Stimulated activated naive CD8-positive, alpha-beta T cell treated with anti-CD3 and anti-CD28 coated beads, Interleukin-15, amount 100 ng/mL, for 72 hours (primary cell): Measurements from ENCODE around the gene MMRN1.
"Not testable (repeated sequence)": the region's sequence is repeated elsewhere in the genome, so short reads cannot be mapped to it uniquely, and the experiment has no call there.

Source experiments
- ATAC-seq: fragments of 150-1000 bp; cut with Tn5 transposase; 2 replicates; pipeline ENCODE4 v1.10.0; 2021; ENCODE audit warnings: mild to moderate bottlenecking, moderate library complexity
- DNase-seq, 2 donors: peaks; one replicate each; pipeline ENCODE4 v3.0.0; 2021 to 2022
- H3K27ac Mint-ChIP-seq, 2 donors: one replicate each; pipeline ENCODE4 v1.8.0; 2022; ENCODE audit warnings: mild to moderate bottlenecking in 2 of 2, mixed read lengths in 2 of 2, moderate library complexity in 2 of 2
- H3K27me3 Mint-ChIP-seq: one replicate; pipeline ENCODE4 v1.8.0; 2022; ENCODE audit warnings: mixed read lengths
- H3K4me1 Mint-ChIP-seq: one replicate; pipeline ENCODE4 v1.8.0; 2022; ENCODE audit warnings: mild to moderate bottlenecking, mixed read lengths
- H3K4me3 Mint-ChIP-seq, 2 donors: one replicate each; pipeline ENCODE4 v1.8.0; 2022; ENCODE audit warnings: mild to moderate bottlenecking in 2 of 2, mixed read lengths in 2 of 2, moderate library complexity in 1 of 2
- H3K9me3 Mint-ChIP-seq, 2 donors: one replicate each; pipeline ENCODE4 v1.8.0; 2022; ENCODE audit warnings: mixed read lengths in 2 of 2

The MMRN1 gene

GRCh38 chr4:89899152-89899551 lies 4.5 kb downstream of the MMRN1 start:
- Mint-ChIP-seq H3K27ac (no peak overlapping the region), H3K4me3 (no peak overlapping the region), H3K9me3 (no peaks in the 10 kb centered on the region), H3K4me1 (peaks cover 13% of the 10 kb centered on the region), H3K27me3 (no peaks in the 10 kb centered on the region)
- ATAC-seq = no peak
- no peak for DNase-seq

- Mint-ChIP-seq H3K27me3 (no peaks in the 10 kb centered on the region), H3K27ac (no peak overlapping the region), H3K4me3 (no peak overlapping the region), H3K4me1 (peaks cover 6% of the 10 kb centered on the region), H3K9me3 (no peaks in the 10 kb centered on the region)
- ATAC-seq = no peak
- no peak for DNase-seq
Observed at GRCh38 chr4:89899854-89900253, 5.2 kb downstream of the MMRN1 start.

DNA sequence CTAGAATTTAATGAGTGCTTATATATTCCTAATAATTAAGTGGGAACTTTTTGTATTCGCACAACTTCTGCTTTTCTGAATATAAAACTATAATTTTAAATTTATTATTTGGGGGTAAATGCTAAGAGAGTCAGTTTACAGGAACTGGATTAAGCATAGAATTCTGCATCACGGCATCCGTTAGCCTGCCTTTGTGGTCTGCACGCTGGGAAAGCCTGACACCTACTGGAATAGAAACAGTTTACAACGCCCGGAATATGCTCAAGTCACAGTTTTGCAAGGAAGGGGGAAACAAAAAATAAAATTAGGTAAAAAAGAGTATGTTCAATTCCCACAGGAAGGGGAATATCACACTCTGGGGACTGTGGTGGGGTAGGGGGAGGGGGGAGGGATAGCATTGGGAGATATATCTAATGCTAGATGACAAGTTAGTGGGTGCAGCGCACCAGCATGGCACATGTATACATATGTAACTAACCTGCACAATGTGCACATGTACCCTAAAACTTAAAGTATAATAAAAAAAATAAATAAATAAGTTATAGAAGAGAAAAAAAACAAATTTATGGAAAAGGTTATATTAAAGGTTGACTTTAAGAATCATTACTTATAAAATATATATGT lies 7.3 kb downstream of the MMRN1 start:
- DNase-seq (peak; percentile 33 to 39), ATAC-seq (peak; percentile 81)
- H3K4me3 Mint-ChIP-seq, H3K27ac Mint-ChIP-seq, H3K4me1 Mint-ChIP-seq, H3K9me3 Mint-ChIP-seq, H3K27me3 Mint-ChIP-seq: not testable (repeated sequence)

DNA sequence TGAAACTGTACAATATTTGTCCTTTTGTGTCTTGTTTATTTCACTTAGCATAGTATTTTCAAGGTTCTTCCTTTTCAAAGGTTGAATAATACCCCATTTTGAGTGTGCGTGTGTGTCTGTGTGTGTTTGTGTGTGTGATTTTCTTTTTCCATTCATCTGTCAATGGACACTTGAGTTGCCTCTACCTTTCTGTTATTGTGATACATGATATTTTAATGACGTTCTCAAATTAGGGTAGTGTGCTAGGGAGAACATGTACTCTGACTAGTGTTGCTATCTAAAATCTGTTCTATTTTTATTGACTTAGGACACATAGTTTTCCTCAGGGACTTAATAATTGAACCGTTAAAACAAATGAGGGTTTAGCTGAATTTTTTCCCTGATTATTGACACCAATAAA lies 9.9 kb downstream of the MMRN1 start:
- Mint-ChIP-seq H3K4me3 (no peak overlapping the region), H3K4me1 (no peaks in the 10 kb centered on the region), H3K27ac (no peak overlapping the region), H3K9me3 (no peaks in the 10 kb centered on the region), H3K27me3 (no peaks in the 10 kb centered on the region)
- ATAC-seq = no peak
- DNase-seq = no peak

DNA sequence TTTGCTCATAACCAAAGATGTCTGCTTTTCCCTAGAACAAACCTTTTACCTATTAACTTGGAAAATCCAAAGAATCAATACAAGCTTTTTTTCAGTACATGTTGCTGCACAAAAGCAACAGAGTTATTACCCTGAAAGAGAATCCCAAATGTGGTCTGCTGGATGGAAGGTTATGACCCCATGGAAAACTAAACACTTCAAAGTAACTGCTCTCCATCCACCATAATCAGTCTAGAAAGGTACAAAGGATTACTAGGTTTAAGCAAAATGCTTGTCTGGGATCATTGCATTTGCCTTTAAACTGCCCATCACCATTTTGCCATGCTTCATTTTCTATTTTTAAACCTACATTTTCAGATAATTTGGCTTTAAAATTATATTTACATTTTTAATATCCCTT lies 11.7 kb downstream of the MMRN1 start:
- Mint-ChIP-seq H3K27ac (no peak overlapping the region), H3K9me3 (no peaks in the 10 kb centered on the region), H3K4me1 (no peaks in the 10 kb centered on the region), H3K4me3 (no peak overlapping the region), H3K27me3 (no peaks in the 10 kb centered on the region)
- DNase-seq (no peak), ATAC-seq (no peak)

- no peaks in the 10 kb centered on the region for H3K27me3 Mint-ChIP-seq
- H3K27ac Mint-ChIP-seq = no peak overlapping the region
- no peaks in the 10 kb centered on the region for H3K9me3 Mint-ChIP-seq
- H3K4me3 Mint-ChIP-seq = no peak overlapping the region
- no peak for ATAC-seq
- no peaks in the 10 kb centered on the region for H3K4me1 Mint-ChIP-seq
- DNase-seq = no peak
Observed at GRCh38 chr4:89906777-89907521, 12.3 kb downstream of the MMRN1 start.

DNA sequence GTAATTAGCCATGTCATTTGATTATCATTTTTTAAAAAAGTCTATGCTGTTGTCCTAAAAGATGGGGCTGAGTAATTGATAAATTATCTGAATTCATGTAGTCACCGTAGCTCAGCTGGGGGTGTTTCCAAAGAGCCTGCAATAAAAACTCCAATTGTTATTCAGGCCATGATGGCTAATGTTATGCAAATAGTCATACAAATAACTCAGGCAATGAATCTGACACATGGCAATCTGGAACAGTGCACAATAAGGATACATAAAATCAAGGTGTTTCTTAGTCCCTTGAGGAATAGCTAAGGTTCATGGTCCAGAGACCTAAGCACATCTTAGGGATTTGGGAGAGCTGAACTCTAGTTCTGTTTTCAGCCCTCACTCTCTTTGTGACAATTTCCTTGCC lies 15.2 kb downstream of the MMRN1 start:
- Mint-ChIP-seq H3K4me1 (no peaks in the 10 kb centered on the region), H3K27ac (no peak overlapping the region)
- ATAC-seq = no peak

DNA sequence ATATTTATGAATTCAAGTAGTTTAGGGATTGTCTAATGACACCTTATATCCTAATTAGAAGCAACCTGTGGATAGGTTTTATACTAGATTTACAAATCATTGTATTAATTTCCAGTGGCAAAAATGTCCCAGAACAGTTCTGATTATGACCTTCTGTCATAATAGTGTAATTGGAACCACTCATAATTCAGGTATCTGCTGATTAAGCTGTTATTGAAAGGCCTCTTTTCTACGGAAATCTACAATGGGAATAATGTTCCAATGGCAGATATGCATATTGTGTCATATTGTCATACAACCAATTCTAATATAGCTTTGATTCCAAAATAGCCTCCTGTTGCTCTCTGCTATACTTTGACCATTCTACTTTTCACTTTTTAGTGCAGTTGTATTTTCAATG lies 19.0 kb downstream of the MMRN1 start:
- ATAC-seq = no peak
- DNase-seq = no peak
- H3K27ac Mint-ChIP-seq = no peak overlapping the region
- no peaks in the 10 kb centered on the region for H3K9me3 Mint-ChIP-seq
- no peaks in the 10 kb centered on the region for H3K27me3 Mint-ChIP-seq
- H3K4me1 Mint-ChIP-seq = no peaks in the 10 kb centered on the region
- no peak overlapping the region for H3K4me3 Mint-ChIP-seq

More for the DNA sequence above, 15.2 kb downstream of the MMRN1 start:
- DNase-seq = no peak
- H3K4me3 Mint-ChIP-seq = no peak overlapping the region
- H3K9me3 Mint-ChIP-seq = no peaks in the 10 kb centered on the region
- H3K27me3 Mint-ChIP-seq = no peaks in the 10 kb centered on the region

DNA sequence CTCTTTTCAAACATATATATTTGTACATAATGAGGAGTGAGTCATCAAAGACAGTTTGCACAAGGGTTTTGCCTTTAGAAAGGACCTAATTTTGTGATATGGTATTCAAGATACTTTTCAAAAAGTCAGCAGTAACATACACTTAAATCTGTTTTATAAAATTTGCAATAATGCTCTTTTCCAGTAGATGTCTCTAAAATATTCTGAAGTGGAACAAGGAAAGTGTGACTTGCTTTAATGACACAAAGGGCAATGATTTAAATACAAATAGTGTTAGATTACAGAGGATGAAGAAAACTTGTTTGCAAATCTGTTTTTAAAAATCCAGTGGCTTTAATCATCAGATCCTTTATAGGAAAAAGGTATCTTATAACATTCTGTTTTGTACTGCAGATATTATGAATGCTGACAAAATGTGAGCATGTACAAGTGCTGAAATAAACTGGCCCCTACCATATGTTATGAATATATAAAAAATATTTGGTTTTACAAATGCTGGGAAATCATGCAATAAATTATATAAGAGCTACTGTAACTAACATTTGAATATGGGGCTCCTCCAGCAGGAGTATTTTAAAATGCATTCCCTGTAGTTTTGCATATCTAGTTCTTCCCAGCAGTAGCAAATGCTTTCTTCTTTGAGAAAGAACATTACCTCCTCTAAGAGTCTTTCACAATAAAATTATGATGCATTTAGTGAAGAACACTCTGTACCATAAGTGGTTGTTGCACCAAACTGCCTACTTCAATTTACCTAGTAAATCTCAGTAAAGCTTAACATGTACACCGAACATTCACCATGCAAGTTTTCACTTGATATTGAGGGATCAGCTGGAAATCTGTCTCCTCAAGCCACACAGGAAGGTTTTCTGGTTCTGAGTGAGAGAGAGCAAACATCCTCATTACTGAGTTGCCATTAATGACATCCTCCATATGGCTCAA lies 20.2 kb downstream of the MMRN1 start:
- Mint-ChIP-seq H3K27me3 (no peaks in the 10 kb centered on the region), H3K27ac (no peak overlapping the region), H3K4me3 (no peak overlapping the region), H3K9me3 (no peaks in the 10 kb centered on the region), H3K4me1 (no peaks in the 10 kb centered on the region)
- ATAC-seq (no peak), DNase-seq (no peak)

DNA sequence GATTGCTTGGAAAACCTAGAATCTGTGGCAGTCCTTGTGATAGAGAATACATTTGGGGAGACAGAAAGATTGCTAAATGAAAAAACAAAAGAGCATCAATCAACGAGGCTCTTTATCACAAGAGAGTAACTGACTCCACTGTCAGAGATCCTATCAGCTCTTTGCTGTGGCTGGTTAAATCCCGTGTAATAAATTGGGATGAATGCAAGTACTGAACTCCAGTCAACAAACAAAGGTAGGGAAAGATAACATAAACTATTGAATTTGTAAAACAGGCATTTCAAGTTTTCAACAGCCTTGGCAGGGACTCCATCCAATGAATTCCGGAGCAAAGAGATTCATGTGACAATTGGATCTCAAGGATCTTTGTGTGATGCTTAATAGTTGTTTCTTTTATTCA lies 21.3 kb downstream of the MMRN1 start:
- Mint-ChIP-seq H3K9me3 (no peaks in the 10 kb centered on the region), H3K4me3 (no peak overlapping the region), H3K27ac (no peak overlapping the region), H3K27me3 (no peaks in the 10 kb centered on the region), H3K4me1 (no peaks in the 10 kb centered on the region)
- DNase-seq (no peak), ATAC-seq (no peak)

DNA sequence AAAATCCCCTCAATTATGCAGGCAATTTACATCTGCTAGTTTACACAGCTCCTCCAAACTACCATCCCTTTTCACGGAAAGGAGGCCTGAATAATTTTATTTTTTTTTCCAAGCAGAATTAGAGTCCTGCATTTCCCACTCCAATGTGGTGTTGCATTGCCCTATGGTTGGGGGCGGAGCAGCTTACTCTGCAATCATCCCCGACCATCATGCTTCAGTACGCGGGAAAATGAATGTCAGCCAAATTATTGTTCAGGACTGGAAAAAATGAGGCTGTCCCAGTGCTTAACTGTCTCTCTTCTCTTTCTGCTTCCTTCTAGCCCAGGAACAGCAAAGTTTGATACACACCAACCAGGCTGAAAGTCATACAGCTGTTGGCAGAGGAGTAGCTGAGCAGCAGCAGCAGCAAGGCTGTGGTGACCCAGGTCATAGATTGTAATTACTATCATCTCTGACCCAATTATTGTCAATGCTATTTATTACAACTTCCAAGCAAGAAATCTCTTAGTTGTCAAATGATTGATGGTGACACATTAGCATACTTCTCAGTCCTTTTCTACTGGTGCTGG lies 28.3 kb downstream of the MMRN1 start:
- peaks cover 0 to 7% of the 10 kb centered on the region in 2 donors for H3K9me3 Mint-ChIP-seq
- H3K4me3 Mint-ChIP-seq = no peak overlapping the region
- ATAC-seq = no peak
- DNase-seq = no peak
- H3K4me1 Mint-ChIP-seq = no peaks in the 10 kb centered on the region
- no peak overlapping the region for H3K27ac Mint-ChIP-seq
- H3K27me3 Mint-ChIP-seq = peaks cover 18% of the 10 kb centered on the region

GRCh38 chr4:89928838-89929237 lies 34.2 kb downstream of the MMRN1 start:
- H3K9me3 Mint-ChIP-seq = peaks cover 7 to 21% of the 10 kb centered on the region in 2 donors
- DNase-seq (no peak), ATAC-seq (no peak)
- no peak overlapping the region for H3K27ac Mint-ChIP-seq
- H3K27me3 Mint-ChIP-seq = peaks cover 23% of the 10 kb centered on the region
- H3K4me1 Mint-ChIP-seq = peaks cover 17% of the 10 kb centered on the region
- H3K4me3 Mint-ChIP-seq = peak overlapping the region in 1 of 2 donors; percentile 35

DNA sequence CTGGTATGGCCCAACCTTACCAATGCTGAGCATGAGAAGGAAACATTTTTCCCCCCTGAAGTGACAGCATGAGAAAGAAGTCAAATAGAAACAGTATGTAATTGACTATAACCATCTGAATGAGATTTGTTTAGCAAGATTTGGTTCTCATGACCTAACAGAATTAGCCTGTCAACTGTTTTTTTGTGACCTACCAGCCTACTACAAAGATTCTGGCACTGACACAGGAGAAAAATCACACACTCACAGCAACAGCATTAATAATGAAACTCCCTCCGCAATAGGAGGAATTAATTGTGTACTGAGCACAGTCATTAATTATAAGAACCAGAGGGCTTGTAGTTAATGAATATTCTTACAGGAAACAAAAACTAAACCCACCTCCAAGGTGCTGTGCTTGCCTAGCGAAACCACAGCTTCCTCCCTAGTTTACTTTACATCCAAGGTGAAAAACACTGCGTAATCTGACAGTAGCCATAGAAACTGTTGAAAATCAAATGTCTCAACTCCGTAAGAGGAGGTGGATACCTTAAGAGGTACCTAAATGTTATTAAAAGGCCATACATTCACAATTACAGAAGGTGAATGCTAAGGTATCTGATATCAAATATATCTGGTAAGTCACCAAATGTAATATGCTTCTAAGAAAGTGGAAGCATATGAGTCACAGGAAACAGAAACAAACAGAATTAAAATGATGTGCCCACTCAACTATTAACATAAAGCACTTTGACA lies 34.9 kb downstream of the MMRN1 start:
- Mint-ChIP-seq H3K4me3 (peak overlapping the region; percentile 33 to 50), H3K4me1 (peaks cover 17% of the 10 kb centered on the region), H3K27me3 (peaks cover 23% of the 10 kb centered on the region), H3K27ac (peak overlapping the region in 1 of 2 donors; percentile 33), H3K9me3 (peaks cover 7 to 21% of the 10 kb centered on the region in 2 donors)
- DNase-seq (peak; percentile 1 to 11), ATAC-seq (peak; percentile 86)

DNA sequence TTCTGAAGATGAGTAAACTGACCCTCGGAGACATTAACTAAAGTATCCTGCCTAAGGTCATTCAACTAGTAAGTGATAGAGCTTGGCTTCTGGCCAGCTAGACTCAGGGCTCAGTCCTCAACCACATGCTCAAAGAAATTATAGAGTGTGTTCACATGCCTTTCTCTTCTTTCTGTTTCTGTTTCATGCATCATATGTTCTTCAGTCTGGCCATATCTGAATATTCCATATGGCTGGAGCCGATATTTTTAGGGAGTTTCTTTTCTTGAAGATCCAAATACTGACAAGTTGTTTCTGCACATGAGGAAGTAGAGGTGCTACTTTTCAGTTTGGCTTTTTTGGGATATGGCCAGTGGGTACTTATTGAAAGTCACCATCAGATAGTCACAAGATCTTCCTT lies 44.9 kb downstream of the MMRN1 start:
- no peaks in the 10 kb centered on the region for H3K4me1 Mint-ChIP-seq
- H3K27me3 Mint-ChIP-seq = no peaks in the 10 kb centered on the region

DNA sequence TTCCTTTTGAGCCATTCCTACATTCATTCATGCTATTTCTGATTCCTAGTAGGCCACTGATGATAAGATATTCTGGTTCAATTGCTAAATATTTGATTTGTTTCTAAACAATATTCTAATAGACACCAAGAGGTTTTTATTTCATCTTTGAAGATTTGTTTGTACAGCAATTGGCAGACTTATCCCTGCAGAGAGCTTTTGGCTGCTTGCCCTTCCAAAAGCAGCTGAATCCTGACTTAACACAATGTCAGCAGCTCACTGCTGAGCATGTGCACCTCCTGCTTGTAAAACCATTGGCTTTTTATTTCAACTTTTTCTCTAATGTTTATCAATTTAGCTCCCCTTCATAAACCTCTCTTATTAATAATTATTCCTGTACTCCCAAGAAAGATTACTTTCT lies 45.3 kb downstream of the MMRN1 start:
- H3K4me1 Mint-ChIP-seq = no peaks in the 10 kb centered on the region
- H3K27ac Mint-ChIP-seq = no peak overlapping the region

More for the DNA sequence above, 44.9 kb downstream of the MMRN1 start:
- H3K27ac Mint-ChIP-seq = no peak overlapping the region
- DNase-seq (no peak), ATAC-seq (no peak)
- no peak overlapping the region for H3K4me3 Mint-ChIP-seq
- H3K9me3 Mint-ChIP-seq = no peaks in the 10 kb centered on the region

More for the DNA sequence above, 45.3 kb downstream of the MMRN1 start:
- no peak for DNase-seq
- H3K9me3 Mint-ChIP-seq = no peaks in the 10 kb centered on the region
- no peak for ATAC-seq
- no peak overlapping the region for H3K4me3 Mint-ChIP-seq
- no peaks in the 10 kb centered on the region for H3K27me3 Mint-ChIP-seq
